Measurements from ENCODE around the gene SLC35F3. TPM values are rescaled to one million over a fixed set of nuclear protein-coding genes. Genes with fewer than 3 reads are reported as not detected.

The SLC35F3 gene
- total RNA-seq, 1 donor from 2014 or later, result not detected

DNA sequence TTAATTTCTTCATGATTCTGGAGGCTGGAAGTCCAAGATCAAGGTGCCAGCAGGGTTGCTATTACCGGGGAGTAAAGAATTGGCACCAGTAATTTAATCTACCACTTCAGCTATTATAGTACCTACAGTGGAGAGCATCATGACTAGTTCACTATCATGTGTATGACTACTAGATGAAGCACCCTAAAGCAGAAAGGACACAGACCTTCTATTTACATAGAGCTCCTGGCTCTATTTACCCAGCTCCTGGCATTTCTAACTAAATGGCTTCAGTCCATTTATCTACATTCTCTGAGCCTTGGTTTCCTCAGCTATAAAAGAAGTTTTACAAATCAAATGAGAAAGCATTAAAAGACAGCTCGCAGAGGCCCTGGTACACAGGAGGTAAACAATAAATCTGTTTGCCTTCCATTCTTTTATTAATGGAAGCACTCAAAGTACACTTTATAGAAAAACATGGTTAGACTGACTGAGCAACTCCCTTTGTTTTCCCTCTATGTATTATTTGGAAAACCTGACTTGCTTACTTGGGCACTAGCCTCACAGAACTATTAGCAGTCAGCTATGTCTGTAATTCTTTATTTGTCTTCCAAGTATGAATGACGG, 203.0 kb downstream of the SLC35F3 start:
- no peaks in the 10 kb centered on the region for H3K4me1 Mint-ChIP-seq
- H3K27me3 Mint-ChIP-seq, result peaks cover 7% of the 10 kb centered on the region
- intact Hi-C loops (cut with micrococcal nuclease), result no loop called here
- POLR2A ChIA-PET, result no interaction called here
- H3K9me3 Mint-ChIP-seq, result no peaks in the 10 kb centered on the region
- DNase-seq (no peak), ATAC-seq (ENCODE audit: low read depth) (no peak)
- H3K36me3 Mint-ChIP-seq (ENCODE audit: low read depth), result no peaks in the 10 kb centered on the region
- H3K4me3 Mint-ChIP-seq, result no peak overlapping the region
- TF ChIP-seq, protein P1, sequence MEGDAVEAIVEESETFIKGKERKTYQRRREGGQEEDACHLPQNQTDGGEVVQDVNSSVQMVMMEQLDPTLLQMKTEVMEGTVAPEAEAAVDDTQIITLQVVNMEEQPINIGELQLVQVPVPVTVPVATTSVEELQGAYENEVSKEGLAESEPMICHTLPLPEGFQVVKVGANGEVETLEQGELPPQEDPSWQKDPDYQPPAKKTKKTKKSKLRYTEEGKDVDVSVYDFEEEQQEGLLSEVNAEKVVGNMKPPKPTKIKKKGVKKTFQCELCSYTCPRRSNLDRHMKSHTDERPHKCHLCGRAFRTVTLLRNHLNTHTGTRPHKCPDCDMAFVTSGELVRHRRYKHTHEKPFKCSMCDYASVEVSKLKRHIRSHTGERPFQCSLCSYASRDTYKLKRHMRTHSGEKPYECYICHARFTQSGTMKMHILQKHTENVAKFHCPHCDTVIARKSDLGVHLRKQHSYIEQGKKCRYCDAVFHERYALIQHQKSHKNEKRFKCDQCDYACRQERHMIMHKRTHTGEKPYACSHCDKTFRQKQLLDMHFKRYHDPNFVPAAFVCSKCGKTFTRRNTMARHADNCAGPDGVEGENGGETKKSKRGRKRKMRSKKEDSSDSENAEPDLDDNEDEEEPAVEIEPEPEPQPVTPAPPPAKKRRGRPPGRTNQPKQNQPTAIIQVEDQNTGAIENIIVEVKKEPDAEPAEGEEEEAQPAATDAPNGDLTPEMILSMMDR (IDR thresholded peaks at IDR 0.05), result no peak
- CTCF ChIA-PET, result no interaction called here
- no peak overlapping the region for H3K27ac Mint-ChIP-seq

GRCh38 chr1:234108921-234109320, 204.4 kb downstream of the SLC35F3 start:
- H3K4me3 Mint-ChIP-seq, result no peak overlapping the region
- TF ChIP-seq, protein P1 (IDR thresholded peaks at IDR 0.05), result no peak
- H3K27ac Mint-ChIP-seq, result no peak overlapping the region
- DNase-seq, result no peak
- H3K9me3 Mint-ChIP-seq, result no peaks in the 10 kb centered on the region
- POLR2A ChIA-PET, result no interaction called here
- CTCF ChIA-PET, result no interaction called here
- H3K4me1 Mint-ChIP-seq, result no peaks in the 10 kb centered on the region
- no peaks in the 10 kb centered on the region for H3K36me3 Mint-ChIP-seq (ENCODE audit: low read depth)
- intact Hi-C loops (cut with micrococcal nuclease), result no loop called here
- peaks cover 2% of the 10 kb centered on the region for H3K27me3 Mint-ChIP-seq
- ATAC-seq (ENCODE audit: low read depth), result no peak

DNA sequence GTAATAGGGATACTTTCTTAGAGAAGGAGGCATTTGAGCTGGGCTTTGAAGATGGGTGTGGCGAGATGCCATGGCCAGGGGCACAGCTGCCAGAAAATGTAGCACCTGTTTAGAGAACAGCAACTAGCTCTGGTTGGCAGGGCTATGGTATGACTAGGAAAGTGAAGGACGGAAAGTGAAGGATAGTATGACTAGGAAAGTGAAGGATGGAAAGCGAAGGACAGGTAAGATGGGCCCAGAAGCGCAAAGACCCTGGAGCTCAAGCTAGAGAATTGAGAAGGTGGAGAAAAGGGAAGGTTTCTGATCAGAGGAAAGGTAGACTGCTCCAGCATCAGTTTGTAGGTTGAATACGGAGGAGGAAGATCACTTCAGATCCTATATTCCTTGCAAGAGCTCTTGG, 205.4 kb downstream of the SLC35F3 start:
- peaks cover 2% of the 10 kb centered on the region for H3K4me1 Mint-ChIP-seq
- H3K27me3 Mint-ChIP-seq, result peaks cover 2% of the 10 kb centered on the region
- ATAC-seq (ENCODE audit: low read depth) (no peak), DNase-seq (no peak)
- ChIA-PET CTCF (no interaction called here), POLR2A (no interaction called here)
- H3K36me3 Mint-ChIP-seq (ENCODE audit: low read depth), result no peaks in the 10 kb centered on the region
- H3K27ac Mint-ChIP-seq, result no peak overlapping the region
- intact Hi-C loops (cut with micrococcal nuclease), result loop anchor here (10.0 kb wide), 1 partner anchor 1675 kb away; no protein-coding TSS in a partner anchor
- H3K4me3 Mint-ChIP-seq, result no peak overlapping the region
- TF ChIP-seq, protein P1 (IDR thresholded peaks at IDR 0.05), result no peak
- H3K9me3 Mint-ChIP-seq, result no peaks in the 10 kb centered on the region

GRCh38 chr1:234111458-234112142, 207.1 kb downstream of the SLC35F3 start:
- Mint-ChIP-seq H3K4me3 (no peak overlapping the region), H3K4me1 (peaks cover 4% of the 10 kb centered on the region), H3K27me3 (peaks cover 6% of the 10 kb centered on the region), H3K36me3 (ENCODE audit: low read depth) (no peaks in the 10 kb centered on the region), H3K9me3 (no peaks in the 10 kb centered on the region), H3K27ac (no peak overlapping the region)
- ATAC-seq (ENCODE audit: low read depth) (no peak), DNase-seq (no peak)
- ChIA-PET POLR2A (no interaction called here), CTCF (no interaction called here)
- intact Hi-C loops (cut with micrococcal nuclease), result loop anchor here (10.0 kb wide), 1 partner anchor 1673 kb away; no protein-coding TSS in a partner anchor
- TF ChIP-seq, protein P1 (IDR thresholded peaks at IDR 0.05), result no peak

GRCh38 chr1:234114648-234115307, 210.3 kb downstream of the SLC35F3 start:
- peaks cover 4% of the 10 kb centered on the region for H3K4me1 Mint-ChIP-seq
- CTCF ChIA-PET, result interaction anchor here (0.6 to 2.7 kb wide), 4 partner anchors 10 to 1815 kb away, joined by 3 to 14 read pairs (median 6); no protein-coding TSS in a partner anchor

More at GRCh38 chr1:234114648-234115307, 210.3 kb downstream of the SLC35F3 start:
- intact Hi-C loops (cut with micrococcal nuclease), result loop anchor here (1.0 to 10.0 kb wide), 3 partner anchors 196 to 1670 kb away; no protein-coding TSS in a partner anchor
- Mint-ChIP-seq H3K36me3 (ENCODE audit: low read depth) (no peaks in the 10 kb centered on the region), H3K27me3 (peaks cover 6% of the 10 kb centered on the region), H3K27ac (no peak overlapping the region), H3K4me3 (no peak overlapping the region), H3K9me3 (no peaks in the 10 kb centered on the region)
- TF ChIP-seq, protein P1 (IDR thresholded peaks at IDR 0.05), result no peak
- ATAC-seq (ENCODE audit: low read depth), result no peak
- DNase-seq, result no peak
- POLR2A ChIA-PET, result no interaction called here
